Choroid plexus epithelial cell (primary cell): ENCODE data around the gene GLRX5.

ENCODE experiments used
- DNase-seq: peaks from one replicate; pipeline ENCODE4 v3.0.0-alpha.2; 2010; ENCODE audit warnings: low read depth
- H3K4me3 ChIP-seq: 2 replicates; pipeline ENCODE4 v1.5.1; 2011; ENCODE audit warnings: low read depth, mild to moderate bottlenecking, control low read depth, low read length, moderate library complexity
- TF ChIP-seq, protein P1 (sequence below): conservative IDR thresholded peaks from 2 replicates; pipeline ENCODE4 v1.5.1; 2011; ENCODE audit warnings: low read depth, mild to moderate bottlenecking, control low read depth, inconsistent platforms, low read length, moderate library complexity

GLRX5 gene

DNA sequence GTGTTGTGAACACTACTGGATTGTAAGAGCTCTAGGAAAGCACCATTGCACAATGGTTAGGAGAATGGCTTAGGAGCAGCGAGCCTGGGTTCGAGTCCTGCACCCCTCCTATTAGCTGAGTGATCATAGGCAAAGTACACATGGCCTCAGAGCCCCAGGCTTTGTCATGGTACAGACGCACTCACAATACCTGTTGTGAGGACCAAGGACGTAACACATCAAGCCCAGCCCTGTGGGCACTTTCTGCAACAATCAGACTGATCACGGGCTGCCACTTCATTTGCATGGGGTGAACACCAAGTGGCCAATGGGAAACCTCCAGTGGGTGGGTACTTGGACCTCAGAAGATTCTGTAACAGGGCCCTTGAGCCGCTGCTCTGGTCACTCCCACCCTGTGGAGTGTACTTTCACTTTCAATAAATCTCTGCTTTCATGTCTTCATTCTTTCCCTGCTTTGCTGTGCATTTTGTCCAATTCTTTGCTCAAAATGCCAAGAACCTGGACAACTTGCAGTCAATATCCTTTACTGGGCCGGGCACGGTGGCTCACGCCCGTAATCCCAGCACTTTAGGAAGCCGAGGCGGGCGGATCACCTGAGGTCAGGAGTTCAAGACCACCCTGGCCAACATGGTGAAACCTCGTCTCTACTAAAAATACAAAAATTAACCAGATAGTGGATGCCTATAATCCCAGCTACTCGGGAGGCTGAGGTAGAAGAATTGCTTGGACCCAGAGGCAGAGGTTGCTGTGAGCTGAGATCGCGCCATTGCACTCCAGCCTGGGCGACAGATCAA lies 28.2 kb downstream of the GLRX5 start:
- TF ChIP-seq, protein P1, sequence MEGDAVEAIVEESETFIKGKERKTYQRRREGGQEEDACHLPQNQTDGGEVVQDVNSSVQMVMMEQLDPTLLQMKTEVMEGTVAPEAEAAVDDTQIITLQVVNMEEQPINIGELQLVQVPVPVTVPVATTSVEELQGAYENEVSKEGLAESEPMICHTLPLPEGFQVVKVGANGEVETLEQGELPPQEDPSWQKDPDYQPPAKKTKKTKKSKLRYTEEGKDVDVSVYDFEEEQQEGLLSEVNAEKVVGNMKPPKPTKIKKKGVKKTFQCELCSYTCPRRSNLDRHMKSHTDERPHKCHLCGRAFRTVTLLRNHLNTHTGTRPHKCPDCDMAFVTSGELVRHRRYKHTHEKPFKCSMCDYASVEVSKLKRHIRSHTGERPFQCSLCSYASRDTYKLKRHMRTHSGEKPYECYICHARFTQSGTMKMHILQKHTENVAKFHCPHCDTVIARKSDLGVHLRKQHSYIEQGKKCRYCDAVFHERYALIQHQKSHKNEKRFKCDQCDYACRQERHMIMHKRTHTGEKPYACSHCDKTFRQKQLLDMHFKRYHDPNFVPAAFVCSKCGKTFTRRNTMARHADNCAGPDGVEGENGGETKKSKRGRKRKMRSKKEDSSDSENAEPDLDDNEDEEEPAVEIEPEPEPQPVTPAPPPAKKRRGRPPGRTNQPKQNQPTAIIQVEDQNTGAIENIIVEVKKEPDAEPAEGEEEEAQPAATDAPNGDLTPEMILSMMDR, result no peak
- DNase-seq, result peak; percentile 69

GRCh38 chr14:95564060-95564459 lies 29.2 kb downstream of the GLRX5 start:
- DNase-seq, result no peak
- H3K4me3 ChIP-seq, result no peak overlapping the region
- TF ChIP-seq, protein P1, result no peak

More for the DNA sequence above, 28.2 kb downstream of the GLRX5 start:
- peak overlapping the region; percentile 44 for H3K4me3 ChIP-seq

DNA sequence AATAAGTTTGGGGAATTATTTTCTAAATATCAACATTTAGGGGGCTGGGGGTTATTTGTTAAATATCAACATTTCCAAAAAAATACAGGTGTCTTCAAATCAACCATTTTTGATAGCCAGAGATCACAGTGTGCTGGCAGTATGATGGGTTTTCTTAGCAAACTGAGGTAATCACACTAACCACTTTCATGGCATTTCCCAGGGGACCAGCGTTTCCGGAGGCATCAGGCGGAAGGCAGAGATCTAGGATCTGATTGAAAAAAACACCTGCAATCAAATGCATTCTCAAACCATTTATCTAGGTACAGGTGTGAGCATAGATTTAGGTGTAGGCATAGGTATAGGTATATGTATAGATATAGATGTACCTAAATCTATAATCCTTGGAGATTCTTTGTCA lies 34.6 kb downstream of the GLRX5 start:
- no peak for DNase-seq
- TF ChIP-seq, protein P1, result no peak
- no peak overlapping the region for H3K4me3 ChIP-seq

GRCh38 chr14:95573313-95573712 lies 38.5 kb downstream of the GLRX5 start:
- DNase-seq, result no peak

DNA sequence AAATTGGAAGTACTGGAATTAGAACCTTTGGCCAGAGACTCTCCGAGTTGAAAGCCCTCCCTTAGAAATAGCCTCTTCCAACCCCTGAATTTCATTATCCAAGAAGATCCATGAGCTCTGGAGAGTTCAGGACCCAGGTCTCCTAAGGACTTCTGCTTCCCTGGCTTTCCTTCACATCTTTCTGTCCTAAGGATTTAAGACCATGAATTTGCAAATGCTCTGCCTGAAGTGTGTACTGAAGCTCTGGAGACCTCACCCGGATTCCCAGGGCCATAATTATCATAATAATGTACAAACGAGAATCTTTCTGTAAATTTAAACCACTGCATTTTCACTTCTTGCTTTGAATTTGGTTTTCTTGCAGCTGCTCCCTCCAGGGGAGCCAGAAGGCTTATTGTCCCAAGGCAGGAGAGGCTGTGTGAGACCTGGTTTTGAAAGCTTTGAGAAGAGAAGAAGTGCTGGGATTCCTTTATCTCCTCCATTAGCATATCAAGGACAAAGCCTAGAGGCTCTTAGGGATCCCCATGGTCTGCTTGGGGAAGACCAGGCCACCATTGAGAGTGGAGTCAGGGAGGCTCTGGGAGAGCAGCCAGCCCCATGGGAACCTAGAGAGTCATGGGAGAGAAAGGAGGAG lies 41.1 kb downstream of the GLRX5 start:
- TF ChIP-seq, protein P1, result no peak
- H3K4me3 ChIP-seq, result no peak overlapping the region
- no peak for DNase-seq

More at GRCh38 chr14:95573313-95573712, 38.5 kb downstream of the GLRX5 start:
- TF ChIP-seq, protein P1, result no peak
- no peak overlapping the region for H3K4me3 ChIP-seq

DNA sequence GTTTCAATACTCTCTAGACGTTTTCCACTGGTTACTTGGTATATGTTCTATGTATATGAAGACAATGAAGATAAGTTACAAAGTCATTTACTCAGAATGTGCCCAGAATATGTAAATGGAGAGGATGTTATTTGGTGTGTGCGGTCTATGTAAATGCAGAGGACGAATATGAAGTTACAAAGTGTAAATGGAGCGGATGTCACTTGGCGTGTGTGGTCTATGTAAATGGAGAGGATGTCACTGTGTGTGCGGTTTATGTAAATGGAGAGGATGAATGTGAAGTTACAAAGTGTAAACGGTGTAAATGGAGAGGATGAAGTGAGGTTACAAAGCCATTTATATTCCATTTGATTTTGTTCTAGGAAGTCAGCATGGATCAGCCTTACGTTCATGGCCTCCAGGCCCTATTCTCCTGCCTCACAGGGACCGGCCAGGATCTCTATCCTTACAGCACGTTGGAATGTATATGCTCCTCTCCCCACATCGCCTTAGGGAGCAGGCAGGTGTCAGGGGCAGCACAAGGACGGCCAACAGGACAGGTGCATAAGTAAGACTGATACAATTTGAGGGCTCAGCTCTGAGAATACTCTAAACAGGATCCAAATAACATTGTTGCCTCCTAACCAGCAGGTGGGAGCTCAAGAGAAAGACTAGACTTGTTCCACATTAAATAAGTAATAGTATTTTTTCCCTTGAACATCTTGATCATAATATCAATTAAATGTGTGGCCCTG lies 42.4 kb downstream of the GLRX5 start:
- no peak for DNase-seq
- TF ChIP-seq, protein P1, result no peak
- H3K4me3 ChIP-seq, result no peak overlapping the region
